ENCODE measurements around the gene PTPN6. TPM values are rescaled to one million over a fixed set of nuclear protein-coding genes. Genes with fewer than 3 reads are reported as not detected.

Gene PTPN6
- total RNA-seq, 4 donors from 2014 or later = 11.9 to 31.5 (median 20.8) TPM

- Histone ChIP-seq H3K4me1 (peaks cover 0 to 66% (median 38%) of the 10 kb centered on the region in 4 donors), H3K36me3 (peaks cover 0 to 42% (median 3%) of the 10 kb centered on the region in 3 donors), H3K27me3 (no peaks in the 10 kb centered on the region), H3K4me3 (no peak overlapping the region), H3K27ac (peak overlapping the region in 3 of 4 donors; percentile 89 to 98 (median 96)), H3K9me3 (no peaks in the 10 kb centered on the region)
- DNase-seq (ENCODE audit: low spot score in 2 of 2) = no peak
- WGBS, 2 donors = 75% methylated on average over 12 of the region's 12 CpGs
- TF ChIP-seq POLR2A (IDR thresholded peaks at IDR 0.05) = no peak
- no peak for TF ChIP-seq EP300 (IDR thresholded peaks at IDR 0.05)
- no peak for TF ChIP-seq CTCF (IDR thresholded peaks at IDR 0.05)
Observed at GRCh38 chr12:6941782-6942181, 9.4 kb upstream of the PTPN6 start.

- Histone ChIP-seq H3K27me3 (no peaks in the 10 kb centered on the region), H3K4me1 (peaks cover 0 to 66% (median 38%) of the 10 kb centered on the region in 4 donors), H3K9me3 (no peaks in the 10 kb centered on the region), H3K27ac (peak overlapping the region in 3 of 4 donors; percentile 89 to 98 (median 96)), H3K4me3 (no peak overlapping the region), H3K36me3 (peaks cover 0 to 47% (median 3%) of the 10 kb centered on the region in 3 donors)
- WGBS, 2 donors = 68 to 84% methylated on average over 8 to 11 of the region's 11 CpGs
- DNase-seq (ENCODE audit: low spot score in 2 of 2) = no peak
- no peak for TF ChIP-seq EP300 (IDR thresholded peaks at IDR 0.05)
- TF ChIP-seq POLR2A (IDR thresholded peaks at IDR 0.05) = no peak
- TF ChIP-seq CTCF (IDR thresholded peaks at IDR 0.05) = no peak
Observed at GRCh38 chr12:6942331-6942665, 8.9 kb upstream of the PTPN6 start.

- Histone ChIP-seq H3K4me3 (peak overlapping the region; percentile 32 to 75 (median 62)), H3K9me3 (no peaks in the 10 kb centered on the region), H3K27me3 (no peaks in the 10 kb centered on the region), H3K4me1 (peaks cover 0 to 60% (median 34%) of the 10 kb centered on the region in 4 donors), H3K27ac (peak overlapping the region; percentile 89 to 98 (median 96)), H3K36me3 (peaks cover 0 to 48% (median 3%) of the 10 kb centered on the region in 3 donors)
- WGBS, 2 donors = 0 to 1% methylated on average over 13 of the region's 13 CpGs
- TF ChIP-seq POLR2A (IDR thresholded peaks at IDR 0.05) (peak in 1 of 2 donors; percentile 51), CTCF (IDR thresholded peaks at IDR 0.05) (no peak), EP300 (IDR thresholded peaks at IDR 0.05) (no peak)
- DNase-seq (ENCODE audit: low spot score in 2 of 2) = peak; percentile 73 to 87
Observed at GRCh38 chr12:6943389-6943721, 7.8 kb upstream of the PTPN6 start.

GRCh38 chr12:6943722-6944380 is 7.3 kb upstream of the PTPN6 start, which contains the start of the genes C12orf57 and RNU7-1:
Gene C12orf57 (plus strand): TSS chr12:6944022. CDS start chr12:6944122, 100 bp downstream.
Gene RNU7-1 (plus strand): TSS chr12:6943816.
- DNase-seq (ENCODE audit: low spot score in 2 of 2) = no peak

More at GRCh38 chr12:6943722-6944380, 7.3 kb upstream of the PTPN6 start, which contains the start of the genes C12orf57 and RNU7-1:
- Histone ChIP-seq H3K27me3 (no peaks in the 10 kb centered on the region), H3K4me3 (peak within 1 kb of the TSS; percentile 52 to 81 (median 74)), H3K9me3 (no peaks in the 10 kb centered on the region), H3K4me1 (peaks cover 0 to 55% (median 29%) of the 10 kb centered on the region in 4 donors), H3K27ac (peak within 1 kb of the TSS; percentile 89 to 98 (median 96)), H3K36me3 (peaks cover 0 to 48% (median 3%) of the 10 kb centered on the region in 3 donors)
- WGBS, 2 donors = 0% methylated on average over 29 to 31 of the region's 31 CpGs
- TF ChIP-seq POLR2A (IDR thresholded peaks at IDR 0.05) (peak in 1 of 2 donors; percentile 84), CTCF (IDR thresholded peaks at IDR 0.05) (peak in 1 of 5 experiments; percentile 18), EP300 (IDR thresholded peaks at IDR 0.05) (peak; percentile 58 to 98)

All from tibial nerve (tissue), 4 donors.